K562 (cell line): ENCODE measurements around the gene TSSK2. TPM values are rescaled to one million over a fixed set of nuclear protein-coding genes. Genes with fewer than 3 reads are reported as not detected.

Experiments
- ATAC-seq: fragments of 200-7000 bp; cut with Tn5 transposase; 3 replicates; pipeline ENCODE4 v1.9.1; 2020; ENCODE audit warnings: moderate library complexity
- BruUV-seq: library from RNA; stranded (reverse); fragments of 400-500 nt; replicated peaks from 2 replicates; lab custom pipeline; 2021; lab: Mats Ljungman, UMichigan
- CTCF ChIA-PET: fragments of 300-600 bp; formaldehyde crosslinking; extraction: SDS; loops from one replicate; lab custom pipeline; 2021; ENCODE audit warnings: low intra/inter-chr PET ratio; lab: Yijun Ruan, JAX
- POLR2A ChIA-PET: fragments of 300-600, 350-650 bp; sonication (Branson Sonifier 250); formaldehyde crosslinking; extraction: SDS; loops from one replicate; lab custom pipeline; 2021; ENCODE audit warnings: antibody characterized with exemption, inconsistent platforms; lab: Yijun Ruan, JAX
- DNase-seq, 4 experiments: peaks; one replicate each; pipeline versions ENCODE4 v3.0.0 to v3.0.0-alpha.2; 2011 to 2018; ENCODE audit warnings: low spot score in 3 of 4, mixed read lengths in 3 of 4; ENCODE audit errors: extremely low read depth in 1 of 4
- FAIRE-seq: peaks from 2 replicates; lab custom pipeline; 2011; peaks lifted over from hg19 to GRCh38; lab: Jason Lieb, UNC
- H2AFZ ChIP-seq: 2 replicates; pipeline ENCODE4 v1.6.0; 2011; ENCODE audit warnings: low read depth, low read length, control low read depth, inconsistent platforms
- H3K27ac ChIP-seq: fragments of 200-600 bp; 3 replicates; pipeline ENCODE4 v1.8.0; 2011; ENCODE audit warnings: low read depth, mild to moderate bottlenecking, control low read depth, inconsistent platforms, low read length, moderate library complexity, mixed read lengths; ENCODE audit errors: extremely low read depth
- H3K27me3 ChIP-seq, 2 experiments: fragments of 300-600 bp in 1 of 2; 2 replicates in 1 of 2; 3 replicates in 1 of 2; pipeline versions ENCODE4 v1.6.0 to v1.8.0; 2011; ENCODE audit warnings: inconsistent platforms in 2 of 2, low read length in 2 of 2, mild to moderate bottlenecking in 1 of 2, mixed read lengths in 1 of 2, moderate library complexity in 1 of 2; ENCODE audit not compliant: control insufficient read depth in 2 of 2, insufficient read depth in 2 of 2
- H3K36me3 ChIP-seq: fragments of 300-600 bp; 3 replicates; pipeline ENCODE4 v1.8.0; 2011; ENCODE audit warnings: mild to moderate bottlenecking, low read length, inconsistent platforms; ENCODE audit not compliant: control insufficient read depth, insufficient read depth
- H3K4me1 ChIP-seq, 2 experiments: fragments of 200-600 bp in 1 of 2; replicated peaks in 1 of 2; 2 replicates in 1 of 2; 3 replicates in 1 of 2; pipeline versions ENCODE4 v1.5.1 to v1.8.0; 2011; ENCODE audit warnings: inconsistent platforms in 2 of 2, low read length in 2 of 2, mild to moderate bottlenecking in 1 of 2, mixed read lengths in 1 of 2, moderate library complexity in 1 of 2; ENCODE audit not compliant: control insufficient read depth in 2 of 2, insufficient read depth in 2 of 2
- H3K4me2 ChIP-seq: 2 replicates; pipeline ENCODE4 v1.6.1; 2011; ENCODE audit warnings: low read length, control low read depth, inconsistent platforms, mixed read lengths; ENCODE audit not compliant: insufficient read depth
- H3K4me3 ChIP-seq: fragments of 200-600 bp; sonication (generic), shearing (Covaris generic); 2 replicates; pipeline ENCODE4 v1.5.1; 2016; ENCODE audit warnings: control low read depth, inconsistent platforms
- H3K79me2 ChIP-seq: fragments of 200-600 bp; 3 replicates; pipeline ENCODE4 v1.8.0; 2011; ENCODE audit warnings: low read length, inconsistent platforms; ENCODE audit not compliant: control insufficient read depth, insufficient read depth
- H3K9ac ChIP-seq, 2 experiments: 2 replicates each; pipeline versions ENCODE4 v1.6.0 to v1.6.1; 2011; ENCODE audit warnings: low read depth in 2 of 2, low read length in 2 of 2, control low read depth in 1 of 2, inconsistent platforms in 1 of 2, mild to moderate bottlenecking in 1 of 2, mixed read lengths in 1 of 2; ENCODE audit not compliant: insufficient read depth in 1 of 2
- H3K9me1 ChIP-seq: one replicate; pipeline ENCODE4 v1.6.0; 2011; ENCODE audit warnings: inconsistent platforms, mild to moderate bottlenecking, low read length, moderate library complexity; ENCODE audit not compliant: control insufficient read depth, insufficient read depth
- H3K9me3 ChIP-seq: replicated peaks from 2 replicates; pipeline ENCODE4 v1.5.1; 2011; ENCODE audit warnings: low read depth, low read length, inconsistent platforms; ENCODE audit not compliant: control insufficient read depth, insufficient read depth
- H4K20me1 ChIP-seq: replicated peaks from 2 replicates; pipeline ENCODE4 v1.6.1; 2011; ENCODE audit warnings: low read length, inconsistent platforms, mixed read lengths; ENCODE audit not compliant: control insufficient read depth, insufficient read depth
- BHLHE40 ChIP-seq: IDR thresholded peaks from 2 replicates; pipeline ENCODE4 v1.6.1; 2011; ENCODE audit warnings: low read length, improper control_type of control experiment
- BRD9 ChIP-seq: fragments of 450-650 bp; IDR thresholded peaks from 2 replicates; pipeline ENCODE4 v1.6.1; 2018; ENCODE audit warnings: low read depth; ENCODE audit not compliant: partially characterized antibody
- CBFB ChIP-seq: sonication (generic); formaldehyde crosslinking; IDR thresholded peaks from 2 replicates; pipeline ENCODE4 v1.4.0; 2020; ENCODE audit warnings: mild to moderate bottlenecking, missing genetic modification reagents
- CTCF ChIP-seq, 3 experiments: IDR thresholded peaks in 2 of 3; conservative IDR thresholded peaks in 1 of 3; 2 replicates each; pipeline ENCODE4 v1.5.1; 2011 to 2012; ENCODE audit warnings: low read length in 3 of 3, mild to moderate bottlenecking in 3 of 3, control low read depth in 2 of 3, improper control_type of control experiment in 1 of 3, inconsistent platforms in 1 of 3, low read depth in 1 of 3, mixed read lengths in 1 of 3, moderate library complexity in 1 of 3; ENCODE audit not compliant: insufficient read depth in 2 of 3
- ERF ChIP-seq: fragments of 450-650 bp; formaldehyde crosslinking; IDR thresholded peaks from 2 replicates; pipeline ENCODE4 v1.4.0; 2020; ENCODE audit warnings: mild to moderate bottlenecking, mixed read lengths
- ETV6 ChIP-seq, 3 experiments: fragments of 150-350 bp in 1 of 3; sonication (generic) in 1 of 3; formaldehyde crosslinking in 1 of 3; IDR thresholded peaks; 2 replicates each; pipeline versions ENCODE4 v1.6.1 to v1.8.0; 2014 to 2022; ENCODE audit warnings: borderline replicate concordance in 2 of 3, low read depth in 2 of 3, antibody characterized with exemption in 1 of 3, low read length in 1 of 3, mild to moderate bottlenecking in 1 of 3, missing genetic modification reagents in 1 of 3
- HMGN3 ChIP-seq: IDR thresholded peaks from 2 replicates; pipeline ENCODE4 v1.6.1; 2011; ENCODE audit warnings: borderline replicate concordance, low read depth, mild to moderate bottlenecking, mixed read lengths, low read length; ENCODE audit not compliant: insufficient read length; ENCODE audit errors: extremely low read depth
- KLF13 ChIP-seq: fragments of 450-650 bp; IDR thresholded peaks from 2 replicates; pipeline ENCODE4 v1.6.1; 2016; ENCODE audit warnings: missing genetic modification characterization, low read depth, mild to moderate bottlenecking, missing compliant biosample characterization, moderate library complexity, borderline replicate concordance
- MIER1 ChIP-seq: fragments of 450-650 bp; IDR thresholded peaks from 2 replicates; pipeline ENCODE4 v1.6.1; 2016; ENCODE audit warnings: antibody characterized with exemption, mild to moderate bottlenecking, low read depth
- MTA3 ChIP-seq: fragments of 450-650 bp; formaldehyde crosslinking; IDR thresholded peaks from 2 replicates; pipeline ENCODE4 v1.6.1; 2017; ENCODE audit warnings: mild to moderate bottlenecking, borderline replicate concordance
- RCOR1 ChIP-seq, 2 experiments: IDR thresholded peaks; 2 replicates each; pipeline ENCODE4 v1.6.1; 2012; ENCODE audit warnings: low read depth in 2 of 2, low read length in 2 of 2, borderline replicate concordance in 1 of 2, improper control_type of control experiment in 1 of 2
- TARDBP ChIP-seq: fragments of 450-650 bp; IDR thresholded peaks from 2 replicates; pipeline ENCODE4 v1.6.1; 2016
- ZNF121 ChIP-seq: sonication (generic); formaldehyde crosslinking; conservative IDR thresholded peaks from 2 replicates; pipeline ENCODE4 v1.8.0; 2022; ENCODE audit warnings: missing genetic modification reagents
- ZNF274 ChIP-seq: IDR thresholded peaks from 2 replicates; pipeline ENCODE4 v1.6.1; 2011; ENCODE audit warnings: low read depth, mild to moderate bottlenecking, low read length, moderate library complexity, borderline replicate concordance
- ZNF277 ChIP-seq: fragments of 250-450 bp; sonication (Bioruptor Pico); IDR thresholded peaks from 2 replicates; pipeline ENCODE4 v1.8.0; 2022; ENCODE audit warnings: inconsistent platforms, mild to moderate bottlenecking, moderate library complexity, borderline replicate concordance
- ZNF589 ChIP-seq: fragments of 200-800 bp; sonication (Bioruptor generic); IDR thresholded peaks from 2 replicates; pipeline ENCODE4 v1.6.1; 2016; ENCODE audit warnings: low read depth, missing genetic modification characterization, missing compliant biosample characterization
- ZNF707 ChIP-seq: fragments of 250-450 bp; sonication (Bioruptor Pico); conservative IDR thresholded peaks from 2 replicates; pipeline ENCODE4 v1.8.0; 2022; ENCODE audit warnings: inconsistent platforms, mild to moderate bottlenecking, moderate library complexity
- WGBS: fragments of 100-300 bp; shearing (Covaris generic); methylation state at CpG from one replicate; pipeline ENCODE4 v1.1.6; 2016; ENCODE audit warnings: low coverage, mixed read lengths; ENCODE audit not compliant: insufficient coverage; ENCODE audit errors: missing lambda C conversion rate; 5-methylcytosine and 5-hydroxymethylcytosine counted together
- in situ Hi-C: fragments of 300-500 bp; cut with MboI; formaldehyde crosslinking; loops from 4 replicates; pipeline ENCODE4 v1.15.0; 2018; ENCODE audit warnings: inconsistent platforms, mixed read lengths
- intact Hi-C: fragments of 100-400 bp; cut with micrococcal nuclease; formaldehyde crosslinking; loops from 2 replicates; pipeline ENCODE4 v1.14.2; 2022
- polyA plus RNA-seq, 8 experiments: library from polyadenylated mRNA; depleted of rRNA in 4 of 8; stranded (reverse) in 5 of 8; unstranded in 3 of 8; fragments of >200 nt; fragmentation: Nextera tagmentation in 2 of 8; fragmentation: Illumina TruSeq in 1 of 8; extraction: Ambion mirVana in 2 of 8; extraction: Trizol in 1 of 8; gene quantifications; 2 replicates each; pipeline versions ENCODE4 v1.2.1 to v1.2.3, GENCODE V29; 2011 to 2014; ENCODE audit warnings: inconsistent platforms in 1 of 8, missing spikeins in 1 of 8
- total RNA-seq, 7 experiments: library from RNA; depleted of rRNA in 6 of 7; stranded (reverse); fragments of >200 nt in 6 of 7; fragmentation: Illumina TruSeq in 2 of 7; extraction: Trizol in 2 of 7; gene quantifications; 2 replicates each; pipeline versions ENCODE4 v1.2.1 to v1.2.3, GENCODE V29; 2011 to 2021; ENCODE audit warnings: low replicate concordance in 1 of 7
- TF ChIP-seq, protein P1 (sequence below): fragments of 250-450 bp; sonication (Bioruptor Pico); IDR thresholded peaks from 2 replicates; pipeline ENCODE4 v1.9.0; 2021; ENCODE audit warnings: mild to moderate bottlenecking

Gene TSSK2
- total and polyA plus RNA-seq, 9 of the 15 experiments (the other 6 are each of a cell fraction or from before 2014, with no cell fraction given) = 0.04 TPM; not detected in 8

- peaks cover 40% of the 10 kb centered on the region for H3K36me3 ChIP-seq
- peak overlapping the region; percentile 65 for H3K4me2 ChIP-seq
- ChIA-PET POLR2A (interaction anchor here (0.6 to 4.4 kb wide), 18 partner anchors 9 to 1297 kb away, joined by 3 to 56 read pairs (median 6); partner anchors contain the start of genes DGCR2, ESS2 and SLC25A1), CTCF (interaction anchor here (0.7 kb wide), 1 partner anchor 1910 kb away, joined by 6 read pairs; no protein-coding TSS in a partner anchor)
- H3K9me1 ChIP-seq = peaks cover 18% of the 10 kb centered on the region
- intact Hi-C loops = loop anchor here (10.0 kb wide), 1 partner anchor 185 kb away; the partner anchor contains the start of gene CLTCL1
- ATAC-seq (peak; percentile 46), DNase-seq (peak in 3 of 4 experiments; percentile 63 to 74 (median 66)), FAIRE-seq (no peak)
- WGBS = 14% methylated on average over 4 of the region's 4 CpGs
- peak overlapping the region; percentile 14 for H3K4me3 ChIP-seq
- no peak overlapping the region for H2AFZ ChIP-seq
- in situ Hi-C loops = no loop called here
- H3K27ac ChIP-seq = peak overlapping the region; percentile 47
- H3K4me1 ChIP-seq = peaks cover 44 to 49% of the 10 kb centered on the region in 2 experiments
- peaks cover 41% of the 10 kb centered on the region for H4K20me1 ChIP-seq
- H3K9me3 ChIP-seq = no peaks in the 10 kb centered on the region
- H3K9ac ChIP-seq = peak overlapping the region; percentile 25 to 81
- BruUV-seq = no TSS peak
- no peaks in the 10 kb centered on the region for H3K27me3 ChIP-seq
- peaks cover 96% of the 10 kb centered on the region for H3K79me2 ChIP-seq
- TF ChIP-seq MIER1 = 0 out of 2 replicates have a peak, but pooled peaks have one; percentile 31
- TF ChIP-seq HMGN3 = peak; percentile 12
- no peak; the same call in 1 of the 2 replicates for TF ChIP-seq TARDBP
- peak in 1 of 3 experiments; percentile 10; a peak in 1 of 6 replicates for TF ChIP-seq CTCF (IDR thresholded peaks at IDR 0.05 in 2 of 3, conservative IDR thresholded peaks at IDR 0.05 in 1 of 3; ENCODE audit: insufficient read depth in 2 of 3, low read depth in 1 of 3, low read length in 3 of 3)
- no peak for TF ChIP-seq CBFB
- TF ChIP-seq ZNF277 (CRISPR knock-in tag) = no peak
- TF ChIP-seq BRD9 = peak; percentile 29
- 0 out of 2 replicates have a peak, but pooled peaks have one; percentile 4 for TF ChIP-seq BHLHE40
- no peak for TF ChIP-seq ZNF121 (CRISPR knock-in tag)
- TF ChIP-seq RCOR1 (IDR thresholded peaks at IDR 0.05; ENCODE audit: borderline replicate concordance in 1 of 2, low read depth in 2 of 2, low read length in 2 of 2) = peak in 1 of 2 experiments; percentile 61; a peak in 1 of 4 replicates
- 0 out of 2 replicates have a peak, but pooled peaks have one; percentile 12 for TF ChIP-seq ERF (CRISPR knock-in tag)
- peak; percentile 13; the same call in 1 of the 2 replicates for TF ChIP-seq KLF13 (tag)
- no peak for TF ChIP-seq ETV6 (IDR thresholded peaks at IDR 0.05; ENCODE audit: borderline replicate concordance in 1 of 2, low read depth in 2 of 2, low read length in 1 of 2)
- TF ChIP-seq ETV6 (CRISPR knock-in tag; IDR thresholded peaks at IDR 0.05; ENCODE audit: borderline replicate concordance) = peak; percentile 61; the same call in 1 of the 2 replicates
- TF ChIP-seq, protein P1, sequence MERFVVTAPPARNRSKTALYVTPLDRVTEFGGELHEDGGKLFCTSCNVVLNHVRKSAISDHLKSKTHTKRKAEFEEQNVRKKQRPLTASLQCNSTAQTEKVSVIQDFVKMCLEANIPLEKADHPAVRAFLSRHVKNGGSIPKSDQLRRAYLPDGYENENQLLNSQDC (CRISPR knock-in tag) = peak; percentile 70; the same call in 1 of the 2 replicates
- 0 out of 2 replicates have a peak, but pooled peaks have one; percentile 5 for TF ChIP-seq ZNF589
- TF ChIP-seq ZNF274 = no peak
- TF ChIP-seq ZNF707 (CRISPR knock-in tag) = 0 out of 2 replicates have a peak, but pooled peaks have one; percentile 8
- peak; percentile 19; the same call in 1 of the 2 replicates for TF ChIP-seq MTA3
Measured at GRCh38 chr22:19110064-19110458, 21.0 kb upstream of the TSSK2 start.
